HepG2 (cell line): ENCODE results near the gene FILIP1. TPM values are rescaled to one million over a fixed set of nuclear protein-coding genes. Genes with fewer than 3 reads are reported as not detected.

Source experiments
- ATAC-seq: fragments of 200-7000 bp; cut with Tn5 transposase; 3 replicates; pipeline ENCODE4 v1.9.1; 2020; ENCODE audit warnings: mild to moderate bottlenecking, moderate library complexity
- BruUV-seq: library from RNA; stranded (reverse); fragments of 400-500 nt; replicated peaks from 2 replicates; lab custom pipeline; 2021; lab: Mats Ljungman, UMichigan
- CTCF ChIA-PET: fragments of 300-600 bp; formaldehyde crosslinking; extraction: SDS; loops from one replicate; lab custom pipeline; 2021; ENCODE audit warnings: low total read pairs, inconsistent platforms, low intra/inter-chr PET ratio; lab: Yijun Ruan, JAX
- POLR2A ChIA-PET: fragments of 350-600 bp; sonication (Branson Sonifier 250); formaldehyde crosslinking; loops from one replicate; lab custom pipeline; 2020; ENCODE audit warnings: antibody characterized with exemption, inconsistent platforms; lab: Yijun Ruan, JAX
- DNase-seq: peaks from one replicate; pipeline ENCODE4 v3.0.0-alpha.2; 2015; ENCODE audit warnings: low spot score
- FAIRE-seq: peaks from 3 replicates; lab custom pipeline; 2011; peaks lifted over from hg19 to GRCh38; lab: Jason Lieb, UNC
- H2AFZ ChIP-seq: one replicate; pipeline ENCODE4 v1.6.1; 2011; ENCODE audit warnings: low read length, inconsistent platforms
- H3K27ac ChIP-seq: fragments of 300-600 bp; 3 replicates; pipeline ENCODE4 v1.8.0; 2011; ENCODE audit warnings: mixed run types, mild to moderate bottlenecking, mixed read lengths, low read length, inconsistent platforms; ENCODE audit not compliant: insufficient read depth; ENCODE audit errors: extremely low read length
- H3K27me3 ChIP-seq, 2 experiments: fragments of 200-600 bp in 1 of 2; 2 replicates in 1 of 2; 3 replicates in 1 of 2; pipeline versions ENCODE4 v1.6.0 to v1.8.0; 2011; ENCODE audit warnings: low read length in 2 of 2, mild to moderate bottlenecking in 2 of 2, moderate library complexity in 2 of 2, inconsistent platforms in 1 of 2; ENCODE audit not compliant: insufficient read depth in 2 of 2, control insufficient read depth in 1 of 2
- H3K36me3 ChIP-seq, 2 experiments: fragments of 200-600 bp in 1 of 2; replicated peaks in 1 of 2; 2 replicates in 1 of 2; 3 replicates in 1 of 2; pipeline versions ENCODE4 v1.5.1 to v1.8.0; 2011; ENCODE audit warnings: low read length in 2 of 2, inconsistent platforms in 1 of 2; ENCODE audit not compliant: insufficient read depth in 2 of 2, control insufficient read depth in 1 of 2
- H3K4me1 ChIP-seq: 2 replicates; pipeline ENCODE4 v1.5.1; 2012; ENCODE audit warnings: low read length, inconsistent platforms; ENCODE audit not compliant: insufficient read depth
- H3K4me2 ChIP-seq: 2 replicates; pipeline ENCODE4 v1.6.0; 2011; ENCODE audit warnings: low read depth, low read length, inconsistent platforms
- H3K4me3 ChIP-seq, 3 experiments: fragments of 200-600 bp in 1 of 3; sonication (generic), shearing (Covaris generic) in 1 of 3; replicated peaks in 1 of 3; 2 replicates each; pipeline ENCODE4 v1.5.1; 2011 to 2016; ENCODE audit warnings: low read length in 3 of 3, inconsistent platforms in 2 of 3, low read depth in 2 of 3, mild to moderate bottlenecking in 2 of 3, control low read depth in 1 of 3, mixed read lengths in 1 of 3; ENCODE audit not compliant: insufficient read depth in 1 of 3
- H3K79me2 ChIP-seq: one replicate; pipeline ENCODE4 v1.6.1; 2011; ENCODE audit warnings: low read length, inconsistent platforms; ENCODE audit not compliant: insufficient read depth
- H3K9ac ChIP-seq: 2 replicates; pipeline ENCODE4 v1.6.0; 2011; ENCODE audit warnings: mild to moderate bottlenecking, low read depth, low read length, inconsistent platforms; ENCODE audit not compliant: insufficient read depth
- H3K9me3 ChIP-seq: 2 replicates; pipeline ENCODE4 v1.5.1; 2012; ENCODE audit warnings: mild to moderate bottlenecking, low read length
- H4K20me1 ChIP-seq: 2 replicates; pipeline ENCODE4 v1.6.0; 2011; ENCODE audit warnings: inconsistent platforms, mild to moderate bottlenecking, low read length, moderate library complexity; ENCODE audit not compliant: insufficient read depth
- MAFF ChIP-seq: IDR thresholded peaks from 2 replicates; pipeline ENCODE4 v1.6.1; 2011; ENCODE audit warnings: low read depth, low read length, improper control_type of control experiment
- MAFK ChIP-seq, 2 experiments: IDR thresholded peaks in 1 of 2; conservative IDR thresholded peaks in 1 of 2; 2 replicates each; pipeline ENCODE4 v1.6.1; 2011; ENCODE audit warnings: improper control_type of control experiment in 2 of 2, low read length in 2 of 2
- ZNF318 ChIP-seq: sonication (generic); formaldehyde crosslinking; IDR thresholded peaks from 2 replicates; pipeline ENCODE4 v1.4.0; 2020; ENCODE audit warnings: mild to moderate bottlenecking, missing genetic modification reagents
- WGBS: methylation state at CpG from one replicate; pipeline ENCODE4 v1.1.6; 2017; ENCODE audit warnings: low lambda C conversion rate; 5-methylcytosine and 5-hydroxymethylcytosine counted together
- in situ Hi-C: cut with HindIII; loops from 2 replicates; pipeline ENCODE4 v1.10.0; 2017; ENCODE audit warnings: low pct_unique_long_range_greater_than_20kb; ENCODE audit not compliant: extremely low pct_ligation_motif_present
- intact Hi-C: fragments of 100-400 bp; cut with micrococcal nuclease; formaldehyde crosslinking; loops from one replicate; pipeline ENCODE4 v1.10.0; 2022; ENCODE audit not compliant: unreplicated experiment
- polyA plus RNA-seq, 8 experiments: library from polyadenylated mRNA; depleted of rRNA in 3 of 8; stranded (reverse) in 7 of 8; unstranded in 1 of 8; fragments of >200 nt; fragmentation: Illumina TruSeq in 4 of 8; extraction: Trizol in 4 of 8; gene quantifications; 2 replicates each; pipeline versions ENCODE4 v1.2.1 to v1.2.3, GENCODE V29; 2011 to 2016; ENCODE audit warnings: low read depth in 4 of 8, missing spikeins in 1 of 8, mixed read lengths in 1 of 8; ENCODE audit not compliant: insufficient read depth in 1 of 8
- total RNA-seq, 5 experiments: library from RNA; depleted of rRNA; stranded (reverse); fragments of >200 nt; fragmentation: Illumina TruSeq; extraction: Trizol; gene quantifications; 2 replicates each; pipeline ENCODE4 v1.2.3, GENCODE V29; 2016; ENCODE audit warnings: low read depth in 1 of 5

FILIP1 gene
- total and polyA plus RNA-seq, 2 of the 13 experiments (the other 11 are each of a cell fraction or from before 2014, with no cell fraction given): not detected

- CTCF ChIA-PET: no interaction called here
- ATAC-seq: no peak
- H3K36me3 ChIP-seq: peaks cover 4 to 30% of the 10 kb centered on the region in 2 experiments
Observed at GRCh38 chr6:75257343-75258087, 236.1 kb downstream of the FILIP1 start.

More at GRCh38 chr6:75257343-75258087, 236.1 kb downstream of the FILIP1 start:
- TF ChIP-seq MAFK (conservative IDR thresholded peaks at IDR 0.05 in 1 of 2, IDR thresholded peaks at IDR 0.05 in 1 of 2; ENCODE audit: low read length in 2 of 2) (peak; percentile 41 to 64; a peak in 3 of 4 replicates), MAFF (peak; percentile 46; the same call in 1 of the 2 replicates), ZNF318 (CRISPR knock-in tag) (no peak)
- 100% methylated on average over 1 of the region's 1 CpG for WGBS
- no peak overlapping the region for H2AFZ ChIP-seq
- no peaks in the 10 kb centered on the region for H4K20me1 ChIP-seq
- intact Hi-C loops: no loop called here
- no peak for DNase-seq
- no TSS peak for BruUV-seq
- H3K4me3 ChIP-seq: no peak overlapping the region
- in situ Hi-C loops: no loop called here
- FAIRE-seq: no peak
- no peaks in the 10 kb centered on the region for H3K27me3 ChIP-seq
- no peaks in the 10 kb centered on the region for H3K4me1 ChIP-seq
- H3K9ac ChIP-seq: no peak overlapping the region
- POLR2A ChIA-PET: no interaction called here
- no peaks in the 10 kb centered on the region for H3K79me2 ChIP-seq
- H3K9me3 ChIP-seq: no peaks in the 10 kb centered on the region
- H3K4me2 ChIP-seq: no peak overlapping the region
- no peak overlapping the region for H3K27ac ChIP-seq
